Kidney (tissue), 14 donors: ENCODE data around the gene TMEM203. TPM values are rescaled to one million over a fixed set of nuclear protein-coding genes. Genes with fewer than 3 reads are reported as not detected.

ENCODE experiments used
- DNase-seq, 5 donors: peaks; one replicate each; pipeline ENCODE4 v3.0.0-alpha.2; 2013 to 2020
- FAIRE-seq: peaks from 2 replicates; lab custom pipeline; 2012; peaks lifted over from hg19 to GRCh38; lab: Jason Lieb, UNC
- H3K27ac ChIP-seq, 2 donors: one replicate each; pipeline ENCODE4 v1.7.0; 2013; ENCODE audit warnings: low read depth in 2 of 2, low read length in 2 of 2, inconsistent platforms in 1 of 2
- H3K27me3 ChIP-seq: one replicate; pipeline ENCODE4 v1.7.1; 2013; ENCODE audit warnings: low read length, inconsistent platforms; ENCODE audit not compliant: control insufficient read depth, insufficient read depth
- H3K36me3 ChIP-seq, 3 donors: one replicate each; pipeline versions ENCODE4 v1.7.0 to v1.7.1; 2013; ENCODE audit warnings: low read length in 3 of 3, control low read depth in 1 of 3, inconsistent platforms in 1 of 3; ENCODE audit not compliant: insufficient read depth in 3 of 3, control insufficient read depth in 2 of 3
- H3K4me1 ChIP-seq, 3 donors: one replicate each; pipeline versions ENCODE4 v1.7.0 to v1.7.1; 2013; ENCODE audit warnings: low read length in 3 of 3, inconsistent platforms in 1 of 3, low read depth in 1 of 3; ENCODE audit not compliant: control insufficient read depth in 2 of 3, insufficient read depth in 2 of 3
- H3K4me3 ChIP-seq, 3 donors: one replicate each; pipeline versions ENCODE4 v1.7.0 to v1.8.1; 2013; ENCODE audit warnings: low read length in 3 of 3, control low read depth in 1 of 3, inconsistent platforms in 1 of 3
- H3K9ac ChIP-seq, 3 donors: one replicate each; pipeline versions ENCODE4 v1.7.0 to v1.7.1; 2013; ENCODE audit warnings: low read length in 3 of 3, control low read depth in 1 of 3, inconsistent platforms in 1 of 3
- H3K9me3 ChIP-seq, 3 donors: one replicate each; pipeline versions ENCODE4 v1.7.0 to v1.7.1; 2013; ENCODE audit warnings: low read length in 3 of 3, control low read depth in 1 of 3, inconsistent platforms in 1 of 3; ENCODE audit not compliant: control insufficient read depth in 2 of 3, insufficient read depth in 1 of 3
- CTCF ChIP-seq: IDR thresholded peaks from 3 replicates; pipeline ENCODE4 v1.5.1; 2012; ENCODE audit warnings: mild to moderate bottlenecking, moderate library complexity, borderline replicate concordance; ENCODE audit not compliant: insufficient read depth; ENCODE audit errors: extremely low read depth
- intact Hi-C: fragments of 100-400 bp; cut with DNase I; formaldehyde crosslinking; loops from one replicate; pipeline ENCODE4 v1.11.1; 2022
- polyA plus RNA-seq: library from polyadenylated mRNA; stranded (reverse); fragments of 350-450 nt; fragmentation: Illumina TruSeq; extraction: RNeasy Lipid Tissue Mini Kit (QIAGEN cat#74804); gene quantifications from one replicate; pipeline ENCODE4 v1.2.3, GENCODE V29; 2014; ENCODE audit warnings: low read depth, low replicate concordance; ENCODE audit not compliant: insufficient read depth
- total RNA-seq: library from RNA; stranded (reverse); fragmentation: NEBNext Ultra II Directional; extraction: Animal tissue kit (Norgen Biotek cat#: 25700); gene quantifications from one replicate; pipeline ENCODE4 v1.2.1, GENCODE V29; 2021
- donor health status: control.
- donor health status: control.
- donor health status: control.
- donor health status: control.
- donor health status: control.
- donor health status: DM: yes; HTN: yes; CAD: no.
- donor health status: Normal renal cell carcinoma (clear cell type).

TMEM203 gene
- total and polyA plus RNA-seq, 2 donors from 2014 or later, result 36.3 to 53.5 TPM

DNA sequence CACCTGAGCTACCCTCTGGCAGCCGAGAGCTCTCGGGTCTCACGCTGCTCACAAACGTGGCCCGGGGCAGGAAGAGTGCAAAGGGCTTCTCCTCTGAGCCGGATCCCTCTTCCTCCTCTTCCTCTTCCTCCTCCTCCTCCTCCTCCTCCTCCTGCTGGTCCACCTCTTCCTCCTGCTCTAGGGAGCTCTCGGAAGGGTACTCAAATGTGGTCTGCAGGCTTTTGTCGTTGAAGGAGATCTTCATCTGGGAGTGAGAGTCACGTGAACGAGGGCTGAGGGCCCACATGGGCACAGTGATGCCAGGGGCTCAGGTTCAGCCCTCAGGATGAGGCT, 13.0 kb downstream of the TMEM203 start:
- no peak for FAIRE-seq
- intact Hi-C loops, result no loop called here
- TF ChIP-seq CTCF, result no peak

DNA sequence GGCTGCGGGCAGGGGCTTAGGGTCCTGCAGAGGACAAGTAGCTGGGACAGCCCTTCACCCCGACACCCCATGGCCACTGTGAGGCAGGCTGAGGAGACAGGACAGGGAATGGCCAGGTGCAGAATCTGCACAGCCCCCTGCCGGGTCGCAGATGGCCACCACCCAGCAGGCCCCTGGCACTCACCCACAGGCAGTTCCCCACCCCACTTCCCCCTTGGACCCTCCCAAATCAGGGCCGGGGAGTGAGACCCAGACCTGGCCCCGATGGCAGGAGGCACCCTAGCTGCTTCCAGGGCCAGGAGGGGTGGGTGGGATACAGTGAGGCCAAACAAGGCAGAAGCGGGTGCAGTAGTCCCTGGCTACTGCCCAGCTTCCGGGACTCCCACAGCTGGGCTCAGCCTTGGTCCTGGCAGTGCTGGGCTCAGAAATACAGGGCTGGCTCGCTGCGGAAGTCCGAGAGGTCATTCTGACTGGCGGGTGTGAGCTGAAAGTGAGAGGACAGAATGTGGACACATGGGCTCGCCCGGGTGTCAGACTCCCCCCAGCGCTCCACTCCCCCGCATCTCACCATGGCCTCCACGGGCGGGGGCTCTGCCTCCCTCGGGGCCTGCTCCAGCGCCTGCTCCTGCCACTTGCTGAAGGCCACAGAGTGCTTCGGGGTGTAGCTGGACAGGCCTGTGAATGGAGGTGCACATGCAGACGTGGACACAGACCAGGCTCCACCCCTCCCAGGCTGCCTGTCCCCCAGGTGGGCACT, 13.6 kb downstream of the TMEM203 start:
- FAIRE-seq (no peak), DNase-seq (no peak)
- Histone ChIP-seq H3K9me3 (no peaks in the 10 kb centered on the region), H3K9ac (no peak overlapping the region), H3K4me3 (no peak overlapping the region), H3K4me1 (peaks cover 3 to 55% (median 29%) of the 10 kb centered on the region in 3 donors), H3K36me3 (peaks cover 0 to 9% (median 4%) of the 10 kb centered on the region in 3 donors), H3K27me3 (no peaks in the 10 kb centered on the region), H3K27ac (no peak overlapping the region)
- TF ChIP-seq CTCF, result no peak
- intact Hi-C loops, result no loop called here

More for the DNA sequence above, 13.0 kb downstream of the TMEM203 start:
- Histone ChIP-seq H3K9ac (no peak overlapping the region), H3K27ac (no peak overlapping the region), H3K36me3 (peaks cover 0 to 9% (median 4%) of the 10 kb centered on the region in 3 donors), H3K27me3 (no peaks in the 10 kb centered on the region), H3K4me3 (no peak overlapping the region), H3K4me1 (peaks cover 0 to 50% (median 24%) of the 10 kb centered on the region in 3 donors), H3K9me3 (no peaks in the 10 kb centered on the region)
- no peak for DNase-seq

DNA sequence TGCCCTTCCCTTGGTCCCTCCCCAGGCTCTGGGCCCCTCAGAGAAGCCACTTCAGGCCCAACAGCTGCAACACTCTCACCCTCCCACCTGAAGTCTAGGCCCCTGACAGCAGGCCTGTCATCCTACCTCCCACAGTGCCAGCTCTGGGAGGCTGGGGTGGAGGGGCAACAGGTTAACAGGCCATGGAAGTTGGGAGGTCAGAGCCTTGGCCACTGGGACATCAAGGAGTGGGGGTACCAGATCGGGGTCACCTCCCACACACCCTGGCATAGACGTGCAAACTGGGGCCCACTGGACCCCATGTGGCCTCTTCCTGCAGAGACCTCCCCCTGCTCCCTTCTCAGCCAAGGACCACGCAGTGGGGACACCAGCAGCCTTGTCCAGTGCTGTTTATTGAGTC, 14.2 kb downstream of the TMEM203 start:
- no peak for TF ChIP-seq CTCF
- FAIRE-seq, result no peak
- Histone ChIP-seq H3K36me3 (peaks cover 0 to 11% (median 4%) of the 10 kb centered on the region in 3 donors), H3K9me3 (no peaks in the 10 kb centered on the region), H3K4me1 (peaks cover 4 to 58% (median 35%) of the 10 kb centered on the region in 3 donors), H3K9ac (no peak overlapping the region), H3K27ac (no peak overlapping the region), H3K4me3 (no peak overlapping the region), H3K27me3 (no peaks in the 10 kb centered on the region)
- DNase-seq, result no peak
- intact Hi-C loops, result no loop called here
